ENCODE measurements around the gene SMIM10L1.

Gene SMIM10L1

GRCh38 chr12:11202811-11203210 lies 31.8 kb downstream of the SMIM10L1 start:
- no peak for DNase-seq

GRCh38 chr12:11204173-11204572 lies 33.2 kb downstream of the SMIM10L1 start:
- DNase-seq, result no peak

- no peak for DNase-seq
Measured at GRCh38 chr12:11209113-11209512, 38.1 kb downstream of the SMIM10L1 start.

Data from stimulated activated CD8-positive, alpha-beta memory T cell treated with anti-CD3 and anti-CD28 coated beads, Interleukin-4, amount 100 ng/mL, for 48 hours (primary cell).